OCI-LY7 (cell line): Measurements from ENCODE around the gene ZBED5. TPM values are rescaled to one million over a fixed set of nuclear protein-coding genes. Genes with fewer than 3 reads are reported as not detected.
A peak's percentile ranks its signal among the peaks of the same experiment; 100 is the strongest.

Source experiments
- BruUV-seq: library from RNA; stranded (reverse); fragments of 400-500 nt; replicated peaks from 2 replicates; lab custom pipeline; 2021; lab: Mats Ljungman, UMichigan
- CTCF ChIA-PET: fragments of 300-600 bp; sonication (Branson Sonifier 250); formaldehyde crosslinking; loops from one replicate; lab custom pipeline; 2022; ENCODE audit warnings: antibody characterized with exemption; ENCODE audit not compliant: unreplicated experiment; lab: Charles Lee
- POLR2A ChIA-PET: fragments of 300-600 bp; sonication (Branson Sonifier 250); formaldehyde crosslinking; loops from one replicate; lab custom pipeline; 2022; ENCODE audit warnings: antibody characterized with exemption; lab: Charles Lee
- DNase-seq: peaks from one replicate; pipeline ENCODE4 v3.0.0-alpha.2; 2015; ENCODE audit warnings: low spot score
- H2AFZ ChIP-seq: fragments of 200-600 bp; sonication (generic), shearing (Covaris generic); 2 replicates; pipeline ENCODE4 v1.6.1; 2014; ENCODE audit warnings: mild to moderate bottlenecking, antibody characterized with exemption, low read length, moderate library complexity
- H3K27ac ChIP-seq: fragments of 200-600 bp; sonication (generic); 2 replicates; pipeline ENCODE4 v1.5.1; 2014; ENCODE audit warnings: mixed run types, low read depth, mild to moderate bottlenecking, moderate library complexity, low read length, inconsistent platforms; ENCODE audit not compliant: poor library complexity, severe bottlenecking
- H3K36me3 ChIP-seq: fragments of 200-600 bp; sonication (generic); 2 replicates; pipeline ENCODE4 v1.6.1; 2014; ENCODE audit warnings: mild to moderate bottlenecking, antibody characterized with exemption, low read length, moderate library complexity, mixed read lengths; ENCODE audit not compliant: insufficient read depth
- H3K4me1 ChIP-seq: fragments of 200-600 bp; sonication (generic); 2 replicates; pipeline ENCODE4 v1.5.1; 2014; ENCODE audit warnings: mild to moderate bottlenecking, low read length; ENCODE audit not compliant: insufficient read depth, poor library complexity, severe bottlenecking
- H3K4me2 ChIP-seq: fragments of 200-600 bp; sonication (generic); 2 replicates; pipeline ENCODE4 v1.6.1; 2014; ENCODE audit warnings: mild to moderate bottlenecking, low read length
- H3K4me3 ChIP-seq: fragments of 200-600 bp; sonication (generic); 2 replicates; pipeline ENCODE4 v1.5.1; 2014; ENCODE audit warnings: mild to moderate bottlenecking, low read depth, low read length; ENCODE audit not compliant: poor library complexity, severe bottlenecking
- H3K79me2 ChIP-seq: fragments of 200-600 bp; sonication (generic); 2 replicates; pipeline ENCODE4 v1.6.1; 2016; ENCODE audit warnings: low read depth, mild to moderate bottlenecking, low read length, moderate library complexity, mixed read lengths; ENCODE audit not compliant: insufficient read depth
- H3K9me2 ChIP-seq: fragments of 200-600 bp; sonication (generic); 2 replicates; pipeline ENCODE4 v1.6.1; 2016; ENCODE audit warnings: mild to moderate bottlenecking, low read length, mixed read lengths; ENCODE audit not compliant: insufficient read depth
- H3K9me3 ChIP-seq: fragments of 200-600 bp; sonication (generic); 2 replicates; pipeline ENCODE4 v1.6.1; 2014; ENCODE audit warnings: mild to moderate bottlenecking, mixed run types, low read length, mixed read lengths
- H4K20me1 ChIP-seq: fragments of 200-600 bp; sonication (generic); 2 replicates; pipeline ENCODE4 v1.6.1; 2014; ENCODE audit warnings: mild to moderate bottlenecking, antibody characterized with exemption, low read length, moderate library complexity, mixed read lengths; ENCODE audit not compliant: insufficient read depth
- EZH2phosphoT487 ChIP-seq: fragments of 200-600 bp; sonication (generic); IDR thresholded peaks from 2 replicates; pipeline ENCODE4 v1.6.1; 2018; ENCODE audit warnings: low read depth, borderline replicate concordance, mild to moderate bottlenecking, mixed run types, antibody characterized with exemption, low read length, moderate library complexity, mixed read lengths
- intact Hi-C: fragments of 100-400 bp; cut with micrococcal nuclease; formaldehyde crosslinking; loops from one replicate; pipeline ENCODE4 v1.10.0; 2022; ENCODE audit not compliant: unreplicated experiment
- total RNA-seq, 2 experiments: library from RNA; depleted of rRNA in 1 of 2; stranded (reverse); fragments of >200 nt in 1 of 2; shearing (Covaris generic) in 1 of 2; gene quantifications; 2 replicates each; pipeline ENCODE4 v1.2.3, GENCODE V29; 2014 to 2022
- TF ChIP-seq, protein P1 (sequence below): fragments of 200-600 bp; sonication (generic); conservative IDR thresholded peaks from 2 replicates; pipeline ENCODE4 v1.5.1; 2014; ENCODE audit warnings: mild to moderate bottlenecking, antibody characterized with exemption, low read length, moderate library complexity, mixed read lengths

Gene ZBED5
- total RNA-seq, 2 experiments from 2014 or later, result 42.1 to 71.9 TPM

DNA sequence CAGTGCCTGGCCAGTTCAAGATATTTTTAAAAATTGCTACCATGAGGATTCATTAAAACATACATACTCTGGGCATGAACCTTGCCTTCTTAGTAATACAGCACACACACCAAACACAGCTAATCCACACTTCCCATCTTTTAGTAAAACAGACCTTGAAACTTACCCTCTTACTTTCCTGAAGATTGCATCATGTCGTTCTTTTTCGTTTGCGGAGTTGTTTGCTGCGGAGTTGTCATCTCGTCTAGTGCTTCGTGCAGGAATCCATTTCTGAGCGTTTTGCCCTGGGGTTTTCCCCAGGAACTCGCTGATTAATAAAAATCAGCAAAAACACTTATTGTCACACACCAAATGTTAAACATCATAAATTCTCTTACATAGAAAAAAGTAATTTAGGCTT lies 52.1 kb downstream of the ZBED5 start:
- intact Hi-C loops, result no loop called here
- H3K79me2 ChIP-seq, result peaks cover 61% of the 10 kb centered on the region
- ChIA-PET POLR2A (interaction anchor here (3.3 kb wide), 1 partner anchor 16 kb away, joined by 14 read pairs; no protein-coding TSS in a partner anchor), CTCF (no interaction called here)
- H3K4me3 ChIP-seq, result no peak overlapping the region
- DNase-seq, result no peak
- no TSS peak for BruUV-seq
- H3K9me2 ChIP-seq, result no peaks in the 10 kb centered on the region
- H3K9me3 ChIP-seq, result no peaks in the 10 kb centered on the region
- no peak overlapping the region for H2AFZ ChIP-seq
- TF ChIP-seq EZH2phosphoT487, result no peak
- TF ChIP-seq, protein P1, sequence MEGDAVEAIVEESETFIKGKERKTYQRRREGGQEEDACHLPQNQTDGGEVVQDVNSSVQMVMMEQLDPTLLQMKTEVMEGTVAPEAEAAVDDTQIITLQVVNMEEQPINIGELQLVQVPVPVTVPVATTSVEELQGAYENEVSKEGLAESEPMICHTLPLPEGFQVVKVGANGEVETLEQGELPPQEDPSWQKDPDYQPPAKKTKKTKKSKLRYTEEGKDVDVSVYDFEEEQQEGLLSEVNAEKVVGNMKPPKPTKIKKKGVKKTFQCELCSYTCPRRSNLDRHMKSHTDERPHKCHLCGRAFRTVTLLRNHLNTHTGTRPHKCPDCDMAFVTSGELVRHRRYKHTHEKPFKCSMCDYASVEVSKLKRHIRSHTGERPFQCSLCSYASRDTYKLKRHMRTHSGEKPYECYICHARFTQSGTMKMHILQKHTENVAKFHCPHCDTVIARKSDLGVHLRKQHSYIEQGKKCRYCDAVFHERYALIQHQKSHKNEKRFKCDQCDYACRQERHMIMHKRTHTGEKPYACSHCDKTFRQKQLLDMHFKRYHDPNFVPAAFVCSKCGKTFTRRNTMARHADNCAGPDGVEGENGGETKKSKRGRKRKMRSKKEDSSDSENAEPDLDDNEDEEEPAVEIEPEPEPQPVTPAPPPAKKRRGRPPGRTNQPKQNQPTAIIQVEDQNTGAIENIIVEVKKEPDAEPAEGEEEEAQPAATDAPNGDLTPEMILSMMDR, result no peak
- no peak overlapping the region for H3K27ac ChIP-seq
- H3K36me3 ChIP-seq, result peaks cover 76% of the 10 kb centered on the region
- H4K20me1 ChIP-seq, result peaks cover 16% of the 10 kb centered on the region; the same call in 1 of the 2 replicates
- peaks cover 40% of the 10 kb centered on the region for H3K4me1 ChIP-seq
- H3K4me2 ChIP-seq, result peak overlapping the region; percentile 80; the same call in 1 of the 2 replicates

GRCh38 chr11:10803676-10804075 lies 54.2 kb downstream of the ZBED5 start:
- CTCF ChIA-PET, result no interaction called here
- no peak overlapping the region for H3K27ac ChIP-seq
- no peaks in the 10 kb centered on the region for H3K9me2 ChIP-seq
- H3K36me3 ChIP-seq, result peaks cover 97% of the 10 kb centered on the region
- no peak for DNase-seq
- H3K4me3 ChIP-seq, result no peak overlapping the region
- no peaks in the 10 kb centered on the region for H3K9me3 ChIP-seq
- peaks cover 26% of the 10 kb centered on the region for H3K4me1 ChIP-seq
- no TSS peak for BruUV-seq
- no peak for TF ChIP-seq EZH2phosphoT487
- TF ChIP-seq, protein P1, result no peak
- H2AFZ ChIP-seq, result no peak overlapping the region
- H3K4me2 ChIP-seq, result no peak overlapping the region
- POLR2A ChIA-PET, result interaction anchor here (0.6 to 3.3 kb wide), 8 partner anchors 8 to 1842 kb away, joined by 3 to 14 read pairs (median 3); no protein-coding TSS in a partner anchor
- H3K79me2 ChIP-seq, result peaks cover 52% of the 10 kb centered on the region
- peaks cover 16% of the 10 kb centered on the region; the same call in 1 of the 2 replicates for H4K20me1 ChIP-seq
- intact Hi-C loops, result no loop called here

Other genes starting within 250 kb of the ZBED5 start
- not detected in 2 replicates for gene IRAG1, start 164.3 kb downstream of the ZBED5 start, total RNA-seq (2014; rRNA removed; shearing (Covaris generic))
- gene IRAG1, start 164.3 kb downstream of the ZBED5 start, total RNA-seq (2022), result not detected in 2 replicates
- gene CTR9, start 106.8 kb downstream of the ZBED5 start, total RNA-seq (2014; rRNA removed; shearing (Covaris generic)), result 15.3 and 19.3 TPM in 2 replicates
- 25.5 and 29.5 TPM in 2 replicates for gene CTR9, start 106.8 kb downstream of the ZBED5 start, total RNA-seq (2022)
- gene EIF4G2, start 49.1 kb downstream of the ZBED5 start, total RNA-seq (2014; rRNA removed; shearing (Covaris generic)), result 312 and 317 TPM in 2 replicates
- gene EIF4G2, start 49.1 kb downstream of the ZBED5 start, total RNA-seq (2022), result 502 and 503 TPM in 2 replicates